GM12872 (cell line): ENCODE results near the gene TRIM2.

Experiments
- CTCF ChIP-seq: IDR thresholded peaks from 3 replicates; pipeline ENCODE4 v1.5.1; 2011; ENCODE audit warnings: low read depth, mild to moderate bottlenecking, low read length, moderate library complexity; ENCODE audit not compliant: insufficient read depth

Gene TRIM2

DNA sequence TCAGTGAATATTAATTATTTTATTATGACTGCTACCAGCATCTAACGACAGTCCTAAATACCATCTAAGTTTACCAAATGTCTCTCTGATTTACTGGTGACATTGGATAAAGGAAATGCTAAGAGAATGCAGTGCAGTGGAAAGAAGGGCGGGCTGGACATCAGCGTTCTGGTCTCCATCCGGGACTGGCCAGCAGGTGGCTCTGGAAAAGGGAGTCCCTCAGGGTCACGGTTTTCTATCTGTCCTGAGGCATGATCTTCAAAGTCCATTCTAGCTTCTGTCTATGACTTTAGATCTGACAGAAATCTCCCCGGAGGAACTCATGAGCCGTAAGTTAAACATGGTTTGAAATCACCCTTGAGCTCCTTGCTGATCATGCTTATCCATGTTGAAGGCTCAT lies 3.3 kb downstream of the TRIM2 start:
- TF ChIP-seq CTCF, result peak; percentile 41

- TF ChIP-seq CTCF, result no peak
Observed at GRCh38 chr4:153209410-153209809, 5.2 kb downstream of the TRIM2 start.

DNA sequence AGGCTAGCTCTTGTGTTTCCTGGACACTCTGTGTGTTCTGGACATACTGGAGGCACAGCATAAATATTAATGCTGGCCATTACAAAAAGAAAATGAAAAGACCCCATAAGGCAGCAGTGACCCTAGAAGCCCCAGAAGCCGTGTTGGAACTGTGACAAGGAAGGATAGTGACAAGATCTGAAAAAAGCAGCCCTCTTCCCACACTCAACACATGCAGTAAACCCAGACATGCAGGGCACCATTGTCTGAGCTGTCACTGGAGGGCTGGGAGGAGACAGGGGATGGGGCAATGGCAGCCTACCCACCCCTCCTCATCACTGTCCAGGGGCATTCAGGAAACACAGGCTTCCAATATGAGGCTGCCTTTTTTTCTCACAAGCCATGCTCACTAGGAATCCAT lies 6.5 kb downstream of the TRIM2 start:
- no peak for TF ChIP-seq CTCF

- TF ChIP-seq CTCF, result no peak
Observed at GRCh38 chr4:153211986-153212728, 7.9 kb downstream of the TRIM2 start.

DNA sequence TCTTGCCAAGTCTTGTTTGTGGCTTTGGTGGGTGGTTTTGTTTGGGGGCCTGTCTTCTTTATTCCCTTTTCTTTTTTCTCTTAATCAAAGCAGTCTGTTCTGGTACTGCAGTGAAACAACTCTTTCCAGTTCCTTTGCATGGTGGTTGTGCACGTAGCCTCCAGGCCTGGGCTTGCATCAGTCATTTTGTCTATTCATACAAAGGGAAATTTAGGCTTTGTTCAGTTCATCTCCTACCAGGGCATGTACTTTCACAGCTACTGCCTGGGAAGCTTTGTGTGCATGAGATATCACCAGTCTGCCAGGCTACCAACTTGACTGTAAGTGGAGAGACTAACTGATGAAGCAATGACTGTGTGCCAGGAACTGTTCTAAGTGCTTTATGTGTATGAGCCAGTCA lies 8.5 kb downstream of the TRIM2 start:
- TF ChIP-seq CTCF, result no peak

GRCh38 chr4:153215921-153216320 lies 11.7 kb downstream of the TRIM2 start:
- no peak for TF ChIP-seq CTCF

DNA sequence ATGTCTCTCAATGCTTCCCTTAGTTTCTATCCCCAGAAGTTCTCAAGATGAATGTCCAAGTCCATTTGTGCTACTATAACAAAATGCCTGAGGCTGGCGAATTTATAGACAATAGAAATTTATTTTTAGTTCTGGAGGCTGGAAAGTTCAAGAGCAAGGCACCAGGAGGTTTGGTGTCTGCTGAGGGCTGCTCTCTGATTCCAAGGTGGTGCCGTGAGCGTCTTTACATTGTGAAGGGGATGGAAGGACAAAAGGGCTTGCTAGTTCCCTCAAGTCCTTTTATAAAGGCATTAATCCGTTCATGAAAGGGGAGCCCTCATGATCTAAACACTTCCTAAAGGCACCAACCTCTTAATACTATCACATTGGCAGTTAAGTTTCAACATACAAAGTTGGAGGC lies 12.3 kb downstream of the TRIM2 start:
- no peak for TF ChIP-seq CTCF
